CD14-positive monocyte (primary cell): Measurements from ENCODE around the gene DPM3. TPM values are rescaled to one million over a fixed set of nuclear protein-coding genes. Genes with fewer than 3 reads are reported as not detected.

Experiments used
- DNase-seq, 3 donors: peaks; one replicate each; pipeline ENCODE4 v3.0.0-alpha.2; 2011 to 2022
- H2AFZ ChIP-seq: 2 replicates; pipeline ENCODE4 v1.6.0; 2012; ENCODE audit warnings: mild to moderate bottlenecking, low read depth, low read length, inconsistent platforms; ENCODE audit not compliant: insufficient read depth, poor library complexity, severe bottlenecking
- H3K27ac ChIP-seq, 2 donors: 1 replicate in 1 of 2; 2 replicates in 1 of 2; pipeline ENCODE4 v1.5.1; 2012 to 2013; ENCODE audit warnings: low read length in 2 of 2, control low read depth in 1 of 2, inconsistent platforms in 1 of 2, low read depth in 1 of 2, mild to moderate bottlenecking in 1 of 2
- H3K27me3 ChIP-seq, 2 donors: one replicate each; pipeline versions ENCODE4 v1.6.0 to v1.6.1; 2011 to 2013; ENCODE audit warnings: low read length in 2 of 2; ENCODE audit not compliant: control insufficient read depth in 2 of 2, insufficient read depth in 2 of 2
- H3K36me3 ChIP-seq, 2 donors: replicated peaks in 1 of 2; 1 replicate in 1 of 2; 2 replicates in 1 of 2; pipeline versions ENCODE4 v1.5.1 to v1.6.1; 2012 to 2013; ENCODE audit warnings: low read length in 2 of 2, control low read depth in 1 of 2, inconsistent platforms in 1 of 2, mild to moderate bottlenecking in 1 of 2; ENCODE audit not compliant: insufficient read depth in 2 of 2, control insufficient read depth in 1 of 2
- H3K4me1 ChIP-seq, 2 donors: 1 replicate in 1 of 2; 2 replicates in 1 of 2; pipeline versions ENCODE4 v1.5.1 to v1.6.1; 2012 to 2013; ENCODE audit warnings: low read length in 2 of 2, control low read depth in 1 of 2, inconsistent platforms in 1 of 2, mild to moderate bottlenecking in 1 of 2, moderate library complexity in 1 of 2; ENCODE audit not compliant: insufficient read depth in 2 of 2, control insufficient read depth in 1 of 2
- H3K4me2 ChIP-seq: replicated peaks from 2 replicates; pipeline ENCODE3; 2012; ENCODE audit warnings: low read length, moderate library complexity, mild to moderate bottlenecking; ENCODE audit not compliant: poor library complexity, severe bottlenecking; ENCODE audit errors: extremely low read depth
- H3K4me3 ChIP-seq, 3 experiments: fragments of 200-600 bp in 1 of 3; sonication (generic) in 1 of 3; replicated peaks in 1 of 3; 1 replicate in 2 of 3; 2 replicates in 1 of 3; pipeline ENCODE4 v1.5.1; 2011 to 2013; ENCODE audit warnings: low read length in 3 of 3, mild to moderate bottlenecking in 3 of 3, control low read depth in 2 of 3, low read depth in 2 of 3, inconsistent platforms in 1 of 3, moderate library complexity in 1 of 3
- H3K79me2 ChIP-seq: 2 replicates; pipeline ENCODE4 v1.6.0; 2012; ENCODE audit warnings: mild to moderate bottlenecking, control low read depth, inconsistent platforms, low read length, moderate library complexity; ENCODE audit not compliant: insufficient read depth
- H3K9ac ChIP-seq: 2 replicates; pipeline ENCODE4 v1.6.0; 2017; ENCODE audit warnings: low read length, mild to moderate bottlenecking; ENCODE audit not compliant: insufficient read depth, poor library complexity, severe bottlenecking
- H3K9me3 ChIP-seq, 2 donors: replicated peaks in 1 of 2; 1 replicate in 1 of 2; 2 replicates in 1 of 2; pipeline versions ENCODE4 v1.5.1 to v1.6.1; 2012 to 2013; ENCODE audit warnings: low read length in 2 of 2, control low read depth in 1 of 2; ENCODE audit not compliant: control insufficient read depth in 1 of 2, insufficient read depth in 1 of 2
- H4K20me1 ChIP-seq: 2 replicates; pipeline ENCODE4 v1.6.0; 2012; ENCODE audit warnings: mild to moderate bottlenecking, low read length, control low read depth, moderate library complexity; ENCODE audit not compliant: insufficient read depth
- H3K27ac Mint-ChIP-seq, 7 donors: one replicate each; pipeline ENCODE4 v1.8.0; 2020; ENCODE audit warnings: mild to moderate bottlenecking in 7 of 7, mixed read lengths in 7 of 7, moderate library complexity in 6 of 7, inconsistent platforms in 2 of 7
- H3K27me3 Mint-ChIP-seq, 3 donors: one replicate each; pipeline ENCODE4 v1.8.0; 2021 to 2022; ENCODE audit warnings: low read depth in 3 of 3, mild to moderate bottlenecking in 3 of 3, mixed read lengths in 3 of 3, moderate library complexity in 3 of 3, inconsistent platforms in 1 of 3
- H3K36me3 Mint-ChIP-seq, 2 donors: one replicate each; pipeline ENCODE4 v1.8.0; 2020; ENCODE audit warnings: mixed read lengths in 2 of 2, inconsistent platforms in 1 of 2, mild to moderate bottlenecking in 1 of 2
- H3K4me1 Mint-ChIP-seq: one replicate; pipeline ENCODE4 v1.8.0; 2020; ENCODE audit warnings: mild to moderate bottlenecking, mixed read lengths
- H3K4me3 Mint-ChIP-seq, 2 donors: one replicate each; pipeline ENCODE4 v1.8.0; 2020; ENCODE audit warnings: mild to moderate bottlenecking in 2 of 2, mixed read lengths in 2 of 2, moderate library complexity in 1 of 2
- H3K9me3 Mint-ChIP-seq, 7 donors: one replicate each; pipeline ENCODE4 v1.8.0; 2020 to 2022; ENCODE audit warnings: mixed read lengths in 7 of 7, mild to moderate bottlenecking in 6 of 7, moderate library complexity in 6 of 7, inconsistent platforms in 2 of 7
- WGBS: methylation state at CpG from one replicate; pipeline ENCODE4 v1.1.5; 2013; ENCODE audit warnings: missing lambda C conversion rate; ENCODE audit not compliant: insufficient coverage; 5-methylcytosine and 5-hydroxymethylcytosine counted together
- intact Hi-C, 2 donors: fragments of 100-400 bp; cut with micrococcal nuclease; formaldehyde crosslinking; loops; one replicate each; pipeline versions ENCODE4 v1.15.0 to v1.15.1; 2023
- polyA plus RNA-seq, 3 donors: library from polyadenylated mRNA; depleted of rRNA in 1 of 3; unstranded in 2 of 3; stranded (reverse) in 1 of 3; fragments of 300-500 nt in 2 of 3; fragments of >200 nt in 1 of 3; fragmentation: Illumina TruSeq in 2 of 3; gene quantifications; 1 replicate in 2 of 3; 2 replicates in 1 of 3; pipeline ENCODE4 v1.2.3, GENCODE V29; 2012 to 2021
- TF ChIP-seq, protein P1 (sequence below): fragments of 200-600 bp; IDR thresholded peaks from one replicate; pipeline ENCODE4 v1.8.0; 2022; ENCODE audit warnings: antibody characterized with exemption, mild to moderate bottlenecking

Gene DPM3
- polyA plus RNA-seq, 3 donors: 99.9 to 141 (median 105) TPM

DNA sequence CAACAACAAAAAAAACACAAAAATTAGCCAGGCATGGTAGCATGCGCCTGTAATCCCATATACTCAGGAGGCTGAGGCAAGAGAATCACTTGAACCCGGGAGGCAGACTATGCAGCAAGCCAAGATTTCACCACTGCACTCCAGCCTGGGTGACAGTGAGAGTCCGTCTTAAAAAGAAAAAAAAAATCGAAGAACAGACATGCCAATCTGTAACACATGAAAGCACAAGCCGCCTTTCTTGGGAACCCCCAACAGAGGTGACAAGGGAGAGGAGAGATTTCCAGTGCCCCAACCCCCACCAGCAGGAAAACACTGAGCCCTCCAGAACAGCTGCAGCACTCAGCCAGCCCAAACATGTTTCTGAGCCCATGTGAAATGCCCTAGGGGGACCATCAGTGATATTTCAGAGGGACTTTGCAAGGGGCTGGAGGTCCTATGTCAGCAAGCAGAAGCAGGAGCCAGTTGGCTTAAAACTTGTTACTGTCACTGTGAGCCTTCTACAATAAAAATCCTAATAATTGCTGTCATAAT, 26.8 kb downstream of the DPM3 start:
- H4K20me1 ChIP-seq: no peaks in the 10 kb centered on the region

DNA sequence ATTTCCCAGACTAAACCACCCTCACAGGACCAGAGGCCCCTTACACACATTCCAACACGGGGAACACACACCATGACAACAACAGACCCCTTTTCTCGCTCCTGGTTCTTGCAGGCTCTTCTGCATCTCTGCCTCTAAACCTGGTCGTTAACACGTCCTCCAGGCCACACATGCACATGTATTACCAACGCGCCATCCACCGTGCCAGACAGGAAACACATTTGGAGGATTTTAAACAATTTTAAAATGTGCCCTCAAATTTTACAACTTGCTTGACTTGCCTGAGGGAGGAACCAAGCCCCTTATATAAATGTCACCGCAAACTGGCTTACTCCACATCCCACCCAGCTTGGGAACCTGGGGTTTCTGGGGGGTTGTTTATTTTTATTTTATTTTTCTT, 29.5 kb downstream of the DPM3 start:
- H3K27me3 ChIP-seq: no peaks in the 10 kb centered on the region
- DNase-seq: no peak
- Mint-ChIP-seq H3K4me1 (peaks cover 8% of the 10 kb centered on the region), H3K36me3 (no peaks in the 10 kb centered on the region), H3K4me3 (no peak overlapping the region), H3K9me3 (peaks cover 0 to 3% (median 0%) of the 10 kb centered on the region in 7 donors), H3K27ac (no peak overlapping the region), H3K27me3 (peaks cover 0 to 6% (median 4%) of the 10 kb centered on the region in 3 donors)
- TF ChIP-seq, protein P1, sequence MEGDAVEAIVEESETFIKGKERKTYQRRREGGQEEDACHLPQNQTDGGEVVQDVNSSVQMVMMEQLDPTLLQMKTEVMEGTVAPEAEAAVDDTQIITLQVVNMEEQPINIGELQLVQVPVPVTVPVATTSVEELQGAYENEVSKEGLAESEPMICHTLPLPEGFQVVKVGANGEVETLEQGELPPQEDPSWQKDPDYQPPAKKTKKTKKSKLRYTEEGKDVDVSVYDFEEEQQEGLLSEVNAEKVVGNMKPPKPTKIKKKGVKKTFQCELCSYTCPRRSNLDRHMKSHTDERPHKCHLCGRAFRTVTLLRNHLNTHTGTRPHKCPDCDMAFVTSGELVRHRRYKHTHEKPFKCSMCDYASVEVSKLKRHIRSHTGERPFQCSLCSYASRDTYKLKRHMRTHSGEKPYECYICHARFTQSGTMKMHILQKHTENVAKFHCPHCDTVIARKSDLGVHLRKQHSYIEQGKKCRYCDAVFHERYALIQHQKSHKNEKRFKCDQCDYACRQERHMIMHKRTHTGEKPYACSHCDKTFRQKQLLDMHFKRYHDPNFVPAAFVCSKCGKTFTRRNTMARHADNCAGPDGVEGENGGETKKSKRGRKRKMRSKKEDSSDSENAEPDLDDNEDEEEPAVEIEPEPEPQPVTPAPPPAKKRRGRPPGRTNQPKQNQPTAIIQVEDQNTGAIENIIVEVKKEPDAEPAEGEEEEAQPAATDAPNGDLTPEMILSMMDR: no peak
- H3K4me1 ChIP-seq: peaks cover 0 to 2% of the 10 kb centered on the region in 2 donors
- no peak overlapping the region for H2AFZ ChIP-seq
- no peaks in the 10 kb centered on the region for H3K9me3 ChIP-seq
- no peak overlapping the region for H3K27ac ChIP-seq
- H3K4me3 ChIP-seq: no peak overlapping the region
- WGBS: 16% methylated on average over 4 of the region's 8 CpGs
- intact Hi-C loops: no loop called here
- H3K4me2 ChIP-seq: no peak overlapping the region
- no peaks in the 10 kb centered on the region for H3K79me2 ChIP-seq
- H3K9ac ChIP-seq: no peak overlapping the region
- H4K20me1 ChIP-seq: no peaks in the 10 kb centered on the region
- no peaks in the 10 kb centered on the region for H3K36me3 ChIP-seq

More for the DNA sequence above, 26.8 kb downstream of the DPM3 start:
- intact Hi-C loops: no loop called here
- TF ChIP-seq, protein P1: no peak
- Histone ChIP-seq H3K9ac (no peak overlapping the region), H3K27ac (no peak overlapping the region), H3K27me3 (no peaks in the 10 kb centered on the region), H3K4me2 (no peak overlapping the region), H3K4me1 (peaks cover 0 to 1% of the 10 kb centered on the region in 2 donors), H3K36me3 (no peaks in the 10 kb centered on the region), H3K9me3 (no peaks in the 10 kb centered on the region), H2AFZ (no peak overlapping the region), H3K79me2 (no peaks in the 10 kb centered on the region), H3K4me3 (no peak overlapping the region)
- Mint-ChIP-seq H3K36me3 (no peaks in the 10 kb centered on the region), H3K4me1 (peaks cover 2% of the 10 kb centered on the region), H3K9me3 (peaks cover 0 to 3% (median 0%) of the 10 kb centered on the region in 7 donors), H3K27ac (no peak overlapping the region), H3K27me3 (peaks cover 0 to 12% (median 4%) of the 10 kb centered on the region in 3 donors), H3K4me3 (no peak overlapping the region)
- no peak for DNase-seq
- 100% methylated on average over 1 of the region's 5 CpGs for WGBS
